A549 treated with DMSO at 1 μM for 4 hours (cell line): ENCODE measurements around the gene SIRT3. TPM values are rescaled to one million over a fixed set of nuclear protein-coding genes. Genes with fewer than 3 reads are reported as not detected.

Experiments used
- total RNA-seq: library from RNA; stranded (reverse); fragments of 200-300 nt; extraction: Qiagen RNA extraction; gene quantifications from 5 replicates; pipeline ENCODE4 v1.2.3, GENCODE V29; 2022; ENCODE audit warnings: low read depth

SIRT3 gene
- 15.5 to 20.5 TPM (median 18.7 TPM) in 5 replicates for total RNA-seq

GRCh38 chr11:235997-236773, at the start of gene SIRT3:
Gene SIRT3 (minus strand): TSS chr11:236342. CDS start chr11:236328, 14 bp downstream.

GRCh38 chr11:278001-278951, 42.1 kb upstream of the SIRT3 start, which contains the start of gene NLRP6:
Gene NLRP6 (plus strand): TSS chr11:278407. CDS start chr11:278570, 163 bp downstream.

DNA sequence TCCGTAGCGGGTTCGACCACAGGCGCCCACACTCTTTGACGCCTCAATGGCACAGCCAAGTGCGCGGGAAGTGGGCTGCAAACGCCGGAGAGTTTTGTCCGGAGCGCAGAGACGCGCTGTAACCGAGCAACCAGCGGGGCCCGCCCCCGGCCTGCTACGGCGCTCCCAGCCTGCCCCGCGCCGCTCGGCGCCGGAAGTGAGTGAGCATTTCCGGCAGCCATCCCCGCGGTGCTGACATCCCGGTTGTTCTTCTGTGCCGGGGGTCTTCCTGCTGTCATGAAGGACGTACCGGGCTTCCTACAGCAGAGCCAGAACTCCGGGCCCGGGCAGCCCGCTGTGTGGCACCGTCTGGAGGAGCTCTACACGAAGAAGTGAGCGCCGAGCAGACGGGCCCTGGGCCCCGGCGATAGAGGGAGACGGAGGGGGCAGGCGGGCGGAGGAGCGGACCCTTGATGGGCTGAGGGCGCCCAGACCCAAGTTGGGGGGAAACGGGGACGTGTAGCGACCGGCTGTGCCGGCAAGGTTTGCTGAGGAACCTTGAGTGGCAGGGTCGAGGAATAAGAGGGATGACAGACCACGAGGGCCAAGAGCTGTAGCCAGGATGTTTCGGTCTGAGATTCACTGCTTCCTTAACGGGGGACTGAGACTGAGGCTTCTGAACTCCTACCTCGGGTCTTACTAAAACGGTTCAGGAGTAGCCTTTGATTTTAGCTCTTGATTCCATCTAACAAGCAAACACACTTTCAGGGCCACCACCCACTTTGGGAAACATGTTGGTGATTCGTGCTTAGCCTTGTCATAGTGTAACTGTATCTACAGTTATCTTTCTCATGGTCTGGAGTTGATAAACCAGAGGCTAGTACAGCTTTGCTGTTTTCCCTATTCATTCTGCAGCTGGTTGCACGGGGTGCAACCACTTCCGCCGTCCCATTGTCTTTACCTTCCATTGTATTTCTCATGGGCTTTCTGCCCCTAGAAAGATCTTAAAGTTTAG, 929 bp upstream of the SIRT3 start, which contains the start of gene PSMD13:
Gene PSMD13 (plus strand): TSS at position 203 of the 994 bp plus-strand sequence. CDS start 74 bp downstream, at position 277.

DNA sequence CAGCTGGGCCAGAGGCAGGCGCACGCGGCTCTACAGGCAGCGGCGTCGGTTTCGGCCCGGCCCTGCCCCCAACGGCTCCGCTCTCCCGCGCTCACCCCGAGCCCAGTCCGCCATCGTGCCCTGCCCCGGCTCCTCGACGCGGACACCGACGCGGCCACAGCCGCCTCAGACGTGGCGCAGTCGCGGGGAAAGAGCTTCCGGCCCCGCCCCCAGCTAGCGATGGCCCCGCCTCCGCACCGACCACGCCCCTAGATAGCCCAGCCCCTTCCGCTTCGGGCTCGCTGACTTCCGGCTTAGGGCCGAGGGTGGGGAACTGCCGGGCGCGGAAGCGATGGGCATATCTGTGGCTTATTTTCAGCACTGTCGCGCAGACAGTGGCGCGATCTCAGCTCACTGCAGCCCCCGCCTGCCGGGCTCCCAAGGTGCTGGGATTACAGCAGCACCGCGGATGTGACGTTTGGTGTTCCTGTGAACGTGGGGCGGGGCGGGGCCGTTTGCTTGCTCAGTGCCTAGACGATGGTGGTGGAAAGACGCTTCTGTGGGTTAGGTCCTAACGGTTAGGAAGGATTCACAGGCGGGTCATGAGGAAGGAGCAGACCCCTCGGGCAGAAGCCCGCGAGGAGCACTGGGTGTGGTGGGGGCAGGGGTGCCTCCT, 28.8 kb downstream of the SIRT3 start, which contains the start of the genes BET1L and RIC8A:
Gene BET1L (minus strand): TSS at position 192 of the 655 bp plus-strand sequence. CDS start 78 bp downstream, at position 114.
Gene RIC8A (plus strand): TSS at position 501 of the 655 bp plus-strand sequence. CDS start 1,147 bp downstream, outside the sequence.

GRCh38 chr11:192674-193128, 43.4 kb downstream of the SIRT3 start, which contains the start of gene SCGB1C1:
Gene SCGB1C1 (plus strand): TSS chr11:193078. CDS start chr11:193100, 22 bp downstream.

Other genes starting within 250 kb of the SIRT3 start
- gene SCGB1C1, start 43.3 kb downstream of the SIRT3 start, total RNA-seq = not detected in 5 replicates
- 44.8 to 49.3 TPM (median 46.7 TPM) in 5 replicates for gene BET1L, start 28.9 kb downstream of the SIRT3 start, total RNA-seq
- gene RIC8A, start 28.6 kb downstream of the SIRT3 start, total RNA-seq = 107 to 133 TPM (median 117 TPM) in 5 replicates
- gene PSMD13, start 634 bp upstream of the SIRT3 start, total RNA-seq = 170 to 204 TPM (median 173 TPM) in 5 replicates
- gene NLRP6, start 42.1 kb upstream of the SIRT3 start, total RNA-seq = not detected in 5 replicates
- 6.9 to 13.3 TPM (median 12.1 TPM) in 5 replicates for gene PGGHG, start 52.8 kb upstream of the SIRT3 start, total RNA-seq
- gene IFITM5, start 63.2 kb upstream of the SIRT3 start, total RNA-seq = not detected in 5 replicates
- 48.8 to 60.8 TPM (median 58.8 TPM) in 5 replicates for gene IFITM2, start 71.5 kb upstream of the SIRT3 start, total RNA-seq
- gene IFITM1, start 77.7 kb upstream of the SIRT3 start, total RNA-seq = 0.24 to 1.0 TPM (median 0.52 TPM) in 5 replicates
- 22.6 to 30.1 TPM (median 28.1 TPM) in 5 replicates for gene IFITM3, start 84.5 kb upstream of the SIRT3 start, total RNA-seq
- gene B4GALNT4, start 133.2 kb upstream of the SIRT3 start, total RNA-seq = 12.3 to 21.3 TPM (median 16.7 TPM) in 5 replicates
- gene PKP3, start 157.9 kb upstream of the SIRT3 start, total RNA-seq = 31.8 to 41.0 TPM (median 36.8 TPM) in 5 replicates
- 68.0 to 93.2 TPM (median 84.7 TPM) in 5 replicates for gene SIGIRR, start 178.7 kb upstream of the SIRT3 start, total RNA-seq
- 0.52 to 1.3 TPM (median 0.62 TPM) in 5 replicates for gene ANO9, start 205.7 kb upstream of the SIRT3 start, total RNA-seq
- gene PTDSS2, start 213.9 kb upstream of the SIRT3 start, total RNA-seq = 32.2 to 50.9 TPM (median 44.1 TPM) in 5 replicates